ENCODE data around the gene NAT14. TPM values are rescaled to one million over a fixed set of nuclear protein-coding genes. Genes with fewer than 3 reads are reported as not detected.

The NAT14 gene
- polyA plus RNA-seq, 1 donor from 2014 or later: 129 TPM

- TF ChIP-seq MXI1 (conservative IDR thresholded peaks at IDR 0.05; ENCODE audit: poor library complexity, severe bottlenecking) (no peak), RAD21 (conservative IDR thresholded peaks at IDR 0.05) (no peak)
Observed at GRCh38 chr19:55472463-55472862, 12.5 kb upstream of the NAT14 start (continued).

GRCh38 chr19:55473225-55474012, 11.6 kb upstream of the NAT14 start:
- no peaks in the 10 kb centered on the region for H4K20me1 ChIP-seq (ENCODE audit: insufficient read depth)
- H3K9me2 ChIP-seq (ENCODE audit: insufficient read depth, low read length): no peaks in the 10 kb centered on the region
- TF ChIP-seq POLR2AphosphoS5 (IDR thresholded peaks at IDR 0.05): no peak
- TF ChIP-seq MXI1 (conservative IDR thresholded peaks at IDR 0.05; ENCODE audit: poor library complexity, severe bottlenecking): no peak
- no peak for TF ChIP-seq EZH2 (IDR thresholded peaks at IDR 0.05; ENCODE audit: borderline replicate concordance, insufficient read depth, low read length, poor library complexity, severe bottlenecking)
- TF ChIP-seq REST (IDR thresholded peaks at IDR 0.05; ENCODE audit: borderline replicate concordance): no peak
- no peak for TF ChIP-seq TAF1 (IDR thresholded peaks at IDR 0.05; ENCODE audit: low read depth)
- TF ChIP-seq CTCF (IDR thresholded peaks at IDR 0.05; ENCODE audit: poor library complexity, severe bottlenecking): no peak
- TF ChIP-seq SMC3 (conservative IDR thresholded peaks at IDR 0.05; ENCODE audit: poor library complexity): no peak
- no peak for TF ChIP-seq EP300 (conservative IDR thresholded peaks at IDR 0.05; ENCODE audit: poor library complexity, severe bottlenecking)
- no peak for TF ChIP-seq RAD21 (conservative IDR thresholded peaks at IDR 0.05)
- no peak overlapping the region for H3K9ac ChIP-seq (ENCODE audit: low read length)
- H3K36me3 ChIP-seq (ENCODE audit: insufficient read depth, low read length): no peaks in the 10 kb centered on the region
- H3K27me3 ChIP-seq (ENCODE audit: insufficient read depth, low read depth, low read length): no peaks in the 10 kb centered on the region
- H3K9me3 ChIP-seq (ENCODE audit: low read length): no peaks in the 10 kb centered on the region
- H3K4me3 ChIP-seq (ENCODE audit: low read length): no peak overlapping the region
- no peak overlapping the region for H2AFZ ChIP-seq (ENCODE audit: low read depth, low read length)
- no peak overlapping the region for H3K4me2 ChIP-seq (ENCODE audit: low read length)
- H3K79me2 ChIP-seq (replicated peaks; ENCODE audit: insufficient read depth, low read length): peaks cover 8% of the 10 kb centered on the region
- no peaks in the 10 kb centered on the region for H3F3A ChIP-seq (ENCODE audit: insufficient read depth, low read length, poor library complexity, severe bottlenecking)
- no peak overlapping the region for H3K27ac ChIP-seq (ENCODE audit: low read length)

Data from neural cell (in vitro differentiated cells).